HG03354 (cell line): ENCODE results near the gene SLC16A8.

ENCODE experiments used
- ATAC-seq: cut with Tn5 transposase; IDR thresholded peaks from one replicate; pipeline ENCODE4 v1.9.1; 2021; ENCODE audit warnings: mild to moderate bottlenecking; ENCODE audit not compliant: unreplicated experiment, poor library complexity, severe bottlenecking

Gene SLC16A8

DNA sequence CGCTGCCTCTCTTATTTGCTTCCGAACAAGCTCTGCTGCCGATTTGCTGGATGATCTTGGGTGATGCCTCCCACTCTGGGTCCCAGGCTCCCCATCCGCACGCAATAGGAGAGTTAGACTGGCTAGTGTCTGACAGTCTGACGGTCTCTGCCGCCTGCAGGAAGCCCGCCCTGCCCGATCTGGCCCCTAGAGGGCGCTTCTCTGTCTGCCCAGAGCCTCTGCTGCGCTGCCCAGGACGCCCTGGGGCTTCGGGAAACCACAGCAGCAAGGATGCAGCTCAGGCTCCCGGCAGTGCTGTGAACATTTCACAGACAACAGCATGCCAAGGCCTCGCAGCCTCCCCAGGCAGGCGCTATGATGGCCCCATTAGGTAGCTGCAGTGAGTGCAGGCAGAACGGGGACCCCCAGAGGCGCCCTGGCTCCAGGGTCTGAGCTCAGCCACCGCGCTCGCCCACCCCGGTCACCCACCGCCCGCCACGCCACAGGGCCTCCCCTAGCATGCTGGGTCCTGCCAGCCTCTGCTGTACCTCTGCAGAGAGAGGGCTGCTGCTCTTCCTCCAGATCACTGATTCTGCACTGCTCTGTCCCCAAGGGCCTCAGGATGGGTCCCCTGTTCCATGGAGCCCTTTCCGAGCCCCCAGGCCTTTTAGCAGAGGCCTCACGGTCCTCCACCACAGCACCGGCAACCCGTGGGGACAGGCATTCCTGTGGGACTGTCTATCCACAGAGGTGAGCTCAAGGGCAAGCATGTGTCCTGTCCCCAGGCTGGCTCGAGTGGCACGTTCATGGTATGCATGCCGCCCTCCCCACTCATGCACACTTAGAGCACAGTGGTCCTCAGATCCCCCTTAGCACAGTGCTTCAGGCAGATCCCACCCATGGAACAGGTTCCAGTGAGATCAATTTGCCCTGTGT lies 30.8 kb upstream of the SLC16A8 start:
- ATAC-seq = no peak

DNA sequence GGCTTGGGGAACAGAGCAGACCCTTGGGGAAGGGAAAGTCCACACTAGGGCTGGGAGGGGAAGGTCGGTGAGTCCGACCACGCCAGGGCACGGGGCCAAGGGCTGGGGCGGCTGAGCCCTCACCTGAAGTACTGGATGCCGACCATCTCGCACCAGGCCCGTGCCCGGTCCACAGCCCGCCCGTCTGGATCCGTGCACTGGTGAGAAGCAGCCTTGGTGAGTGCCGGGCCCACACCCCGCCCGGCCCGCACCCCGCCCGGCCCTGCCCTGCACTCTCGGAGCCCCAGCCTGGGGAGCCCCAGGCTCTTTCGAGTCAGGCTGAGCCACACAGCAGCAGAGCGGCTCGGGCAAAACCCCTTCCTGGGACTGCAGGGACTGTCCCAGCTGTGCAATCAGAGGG lies 28.4 kb upstream of the SLC16A8 start:
- ATAC-seq = no peak

- ATAC-seq = no peak
These were observed 28.0 kb upstream of the SLC16A8 start for GRCh38 chr22:38111925-38112355.

DNA sequence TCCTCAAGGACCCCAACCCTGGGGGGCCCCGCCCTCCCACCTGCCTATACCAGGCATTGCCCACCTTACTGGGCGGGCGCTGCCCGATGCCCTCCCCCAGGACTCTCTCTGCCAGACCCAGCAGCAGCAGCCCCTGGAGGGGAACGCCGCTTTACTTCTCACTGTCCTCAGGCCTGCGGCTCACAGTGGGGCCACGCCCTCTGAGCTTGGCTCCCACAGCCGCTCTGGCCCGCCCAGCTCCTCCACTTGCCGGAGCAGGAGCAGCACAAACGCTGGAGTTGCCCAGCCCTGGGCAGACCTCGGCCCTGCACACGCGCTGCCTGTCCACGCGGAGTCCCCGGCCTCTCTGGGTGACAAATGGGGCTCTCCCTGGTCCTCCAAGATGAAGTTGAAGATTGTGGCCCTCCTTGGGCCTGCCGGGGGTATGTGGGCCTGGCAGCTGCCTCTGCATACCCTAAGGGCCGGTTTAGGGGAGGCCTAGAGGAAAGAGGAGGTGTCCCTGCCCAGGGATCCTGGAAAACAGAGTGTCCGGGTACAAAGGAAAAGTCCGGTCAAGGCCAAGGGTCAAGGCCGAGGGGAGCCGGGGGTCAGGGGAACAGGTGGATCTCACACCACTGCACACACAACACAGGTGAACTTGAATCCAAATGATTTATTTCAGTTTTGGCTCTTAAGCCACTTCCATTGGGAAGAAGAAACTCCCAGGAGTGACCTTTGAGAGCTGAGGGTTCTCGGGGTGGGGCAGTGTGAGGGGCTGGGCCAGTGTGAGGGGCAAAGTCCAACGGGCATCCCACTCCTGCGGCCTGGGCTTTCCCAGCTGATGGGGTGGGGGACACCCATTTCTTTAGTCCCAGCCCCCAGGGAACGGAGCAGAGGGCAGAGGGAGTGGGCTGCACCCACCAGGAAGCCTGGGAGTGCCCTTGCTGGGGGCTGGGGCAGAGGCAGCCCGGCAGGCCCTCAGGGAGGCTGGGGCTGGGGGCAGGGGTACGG lies 27.2 kb upstream of the SLC16A8 start:
- ATAC-seq = no peak

- ATAC-seq = no peak
These were observed 26.3 kb upstream of the SLC16A8 start, which contains the start of gene BAIAP2L2 for GRCh38 chr22:38110008-38110862. Gene BAIAP2L2, minus strand, starts transcription at chr22:38110684. Its CDS starts 159 bp downstream, at chr22:38110525.

DNA sequence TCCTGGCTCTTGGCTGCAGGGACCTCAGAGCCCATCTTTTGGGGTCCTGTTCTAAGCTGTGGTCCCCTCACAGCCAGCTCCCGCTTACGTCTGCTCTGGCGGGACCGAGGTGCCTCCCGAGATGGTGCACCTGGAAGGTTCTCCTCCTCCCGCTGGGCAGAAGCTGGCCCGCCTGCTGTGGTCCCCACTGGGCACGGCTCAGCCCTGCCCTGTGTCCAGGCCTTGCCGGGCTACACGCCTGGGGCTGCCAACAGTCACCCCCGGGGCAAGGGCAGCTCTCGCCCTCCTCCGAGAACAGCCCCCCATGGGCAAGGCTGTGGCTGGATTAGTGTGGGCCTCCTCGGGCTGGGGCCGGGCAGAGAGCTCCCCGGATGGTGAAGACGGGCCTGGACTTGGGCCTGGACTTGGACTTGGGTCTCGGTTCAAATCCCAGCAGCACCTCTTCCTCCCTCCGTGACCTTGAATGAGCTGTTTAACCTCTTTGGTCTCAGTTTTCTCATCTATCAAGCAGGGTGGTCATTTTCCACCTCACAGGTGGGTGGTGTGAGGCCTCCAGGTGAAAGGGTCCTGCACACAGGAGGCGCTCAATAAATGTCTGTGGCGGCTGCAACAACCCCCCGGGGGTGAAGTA lies 25.5 kb upstream of the SLC16A8 start:
- ATAC-seq = no peak

GRCh38 chr22:38108561-38109319 lies 24.8 kb upstream of the SLC16A8 start:
- no peak for ATAC-seq

- ATAC-seq = no peak
These were observed 23.9 kb upstream of the SLC16A8 start for GRCh38 chr22:38107692-38108515.

DNA sequence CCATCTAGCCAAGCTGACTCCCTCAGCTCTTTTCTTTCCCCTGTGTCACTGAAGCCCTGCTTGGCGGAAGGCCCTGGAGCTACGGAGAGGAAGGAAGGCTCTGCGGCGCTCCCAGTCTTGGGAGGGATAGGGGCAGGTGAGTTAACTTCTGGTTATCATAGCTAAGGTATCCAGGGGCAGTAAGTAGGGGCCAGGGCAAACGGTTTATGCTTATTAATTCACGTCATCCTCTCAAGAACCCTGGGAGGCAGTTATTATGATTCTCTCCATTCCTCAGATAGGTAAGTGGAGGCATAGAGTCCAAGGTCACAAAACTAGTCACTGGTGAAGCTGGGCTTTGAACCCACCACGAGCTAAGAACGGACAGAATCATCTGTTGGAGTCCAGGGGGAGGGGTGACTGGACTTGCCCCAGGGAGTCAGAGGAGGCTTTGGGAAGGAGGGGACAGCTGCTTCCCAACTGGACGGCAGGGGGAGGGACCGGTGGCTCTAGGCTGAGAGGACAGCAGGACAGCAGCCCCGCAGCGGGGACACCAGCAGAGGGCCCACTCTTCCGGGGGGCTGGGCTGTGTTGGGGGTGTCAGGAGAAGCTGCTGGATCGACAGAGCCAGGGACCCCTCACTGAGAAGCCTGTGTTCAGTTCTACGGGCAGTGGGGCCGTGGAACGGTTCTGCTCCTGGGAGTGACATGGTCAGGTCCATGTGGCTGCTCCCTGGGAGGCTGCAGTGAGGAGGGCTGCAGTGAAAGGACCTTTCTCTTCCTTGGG lies 23.0 kb upstream of the SLC16A8 start:
- ATAC-seq = no peak

GRCh38 chr22:38104084-38104483 lies 20.1 kb upstream of the SLC16A8 start:
- ATAC-seq = no peak

GRCh38 chr22:38103641-38104040 lies 19.7 kb upstream of the SLC16A8 start:
- no peak for ATAC-seq

- no peak for ATAC-seq
These were observed 14.6 kb upstream of the SLC16A8 start for GRCh38 chr22:38098410-38099249.

DNA sequence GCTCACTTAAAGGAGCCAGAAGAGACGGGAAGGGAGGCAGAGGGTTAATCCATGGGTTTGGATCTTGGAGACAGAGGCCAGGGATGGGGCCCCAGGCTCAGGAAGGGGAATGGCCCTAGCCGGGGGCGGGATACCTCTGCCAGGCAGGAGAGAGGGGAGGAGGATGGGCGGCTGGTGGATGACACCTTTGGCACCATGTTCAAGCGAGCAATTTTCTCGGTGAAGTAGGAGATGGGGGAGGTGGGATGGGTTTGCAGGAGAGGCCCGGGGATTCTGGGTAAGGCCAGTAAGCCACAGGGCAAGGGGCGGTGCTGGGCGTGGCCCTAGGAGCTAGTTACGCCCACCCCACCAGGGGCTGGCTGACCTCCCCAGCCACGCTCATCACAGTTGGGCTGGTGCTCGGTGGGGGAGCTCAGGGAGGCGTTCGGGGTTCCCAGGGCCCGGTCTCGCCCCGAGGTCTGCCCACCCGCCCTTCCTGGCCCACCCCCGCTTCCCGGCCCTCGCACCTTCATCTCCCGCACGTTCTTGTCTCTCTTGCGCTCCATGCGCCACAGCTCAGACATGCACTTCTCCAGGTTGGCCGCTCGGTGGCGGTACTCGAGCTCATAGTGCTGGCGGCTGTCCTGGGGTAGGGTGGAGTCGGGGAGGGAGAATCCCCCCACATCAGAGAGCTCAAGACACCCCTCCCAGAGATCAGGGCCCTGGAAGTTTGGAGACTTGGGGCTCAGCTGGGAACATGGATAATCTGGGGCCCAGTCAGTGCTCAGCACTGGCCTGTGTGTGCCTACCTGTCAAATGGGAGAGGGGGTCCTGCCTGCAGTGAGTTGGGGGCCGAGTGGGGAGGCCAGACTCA lies 13.8 kb upstream of the SLC16A8 start:
- no peak for ATAC-seq

- ATAC-seq = no peak
These were observed 13.1 kb upstream of the SLC16A8 start for GRCh38 chr22:38097058-38097457.

GRCh38 chr22:38089474-38089851 lies 5.5 kb upstream of the SLC16A8 start:
- ATAC-seq = no peak
